Measurements from ENCODE around the gene ROMO1. TPM values are rescaled to one million over a fixed set of nuclear protein-coding genes. Genes with fewer than 3 reads are reported as not detected.

ROMO1 gene
- total RNA-seq (10 to 100 TPM; 39.7 to 40.3 TPM), polyA plus RNA-seq (100 to 1,000 TPM; 305 to 421 (median 381) TPM), total RNA-seq (11.3 to 50.1 (median 15.5) reads per million in 6 experiments)

GRCh38 chr20:35699127-35699956, at the start of gene ROMO1, which contains the start of gene NFS1:
Gene ROMO1, plus strand, starts transcription at chr20:35699405. Its CDS starts 228 bp downstream, at chr20:35699633.
Gene NFS1, minus strand, starts transcription at chr20:35699352. Its CDS starts 64 bp downstream, at chr20:35699288.
- H3K27ac Mint-ChIP-seq = peak within 1 kb of the TSS; percentile 93 to 99 (median 97)
- H3K27me3 Mint-ChIP-seq = no peaks in the 10 kb centered on the region
- POLR2A ChIA-PET = interaction anchor here (0.6 to 6.3 kb wide), 23 partner anchors 10 to 1219 kb away, joined by 3 to 71 read pairs (median 4); partner anchors contain the start of genes CEP250, CPNE1, PHF20 and RBM12
- peaks cover 0 to 42% (median 9%) of the 10 kb centered on the region in 3 donors for H3K36me3 Mint-ChIP-seq
- peak within 1 kb of the TSS; percentile 85 to 98 (median 94) for H3K4me3 Mint-ChIP-seq
- ATAC-seq (peak; percentile 83 to 92), DNase-seq (peak; percentile 73 to 92 (median 86))
- H3K9me3 Mint-ChIP-seq = no peaks in the 10 kb centered on the region
- H3K4me1 Mint-ChIP-seq = peaks cover 23 to 47% (median 38%) of the 10 kb centered on the region in 4 donors

GRCh38 chr20:35650632-35651031, 48.6 kb upstream of the ROMO1 start:
- Mint-ChIP-seq H3K27ac (peak overlapping the region in 3 of 10 donors; percentile 4 to 51 (median 31)), H3K4me3 (no peak overlapping the region), H3K9me3 (no peaks in the 10 kb centered on the region), H3K36me3 (peaks cover 0 to 49% (median 0%) of the 10 kb centered on the region in 3 donors), H3K27me3 (no peaks in the 10 kb centered on the region), H3K4me1 (peaks cover 17 to 58% (median 44%) of the 10 kb centered on the region in 4 donors)
- DNase-seq (no peak), ATAC-seq (no peak)
- POLR2A ChIA-PET = no interaction called here

- Mint-ChIP-seq H3K27ac (peak overlapping the region in 2 of 10 donors; percentile 12 to 52), H3K4me1 (peaks cover 17 to 56% (median 45%) of the 10 kb centered on the region in 4 donors), H3K4me3 (no peak overlapping the region), H3K36me3 (peaks cover 0 to 52% (median 0%) of the 10 kb centered on the region in 3 donors), H3K27me3 (no peaks in the 10 kb centered on the region), H3K9me3 (no peaks in the 10 kb centered on the region)
- POLR2A ChIA-PET = interaction anchor here (1.1 kb wide), 1 partner anchor 36 kb away, joined by 3 read pairs; the partner anchor contains the start of gene SPAG4
- ATAC-seq (no peak), DNase-seq (no peak)
Observed at GRCh38 chr20:35651958-35652357, 47.2 kb upstream of the ROMO1 start.

GRCh38 chr20:35652641-35653429, 46.4 kb upstream of the ROMO1 start:
- no peak overlapping the region for H3K4me3 Mint-ChIP-seq
- no peak for ATAC-seq
- H3K36me3 Mint-ChIP-seq = peaks cover 0 to 54% (median 0%) of the 10 kb centered on the region in 3 donors
- H3K4me1 Mint-ChIP-seq = peaks cover 21 to 58% (median 48%) of the 10 kb centered on the region in 4 donors
- no peaks in the 10 kb centered on the region for H3K9me3 Mint-ChIP-seq
- DNase-seq = no peak
- H3K27me3 Mint-ChIP-seq = no peaks in the 10 kb centered on the region
- POLR2A ChIA-PET = interaction anchor here (1.1 to 2.9 kb wide), 2 partner anchors 11 to 37 kb away, joined by 3 to 12 read pairs; partner anchors contain the start of genes CPNE1, RBM12 and SPAG4
- peak overlapping the region in 1 of 10 donors; percentile 44 for H3K27ac Mint-ChIP-seq

- H3K27ac Mint-ChIP-seq = no peak overlapping the region
- POLR2A ChIA-PET = interaction anchor here (2.9 kb wide), 1 partner anchor 11 kb away, joined by 12 read pairs; the partner anchor contains the start of genes CPNE1 and RBM12
- H3K4me3 Mint-ChIP-seq = no peak overlapping the region
- no peaks in the 10 kb centered on the region for H3K9me3 Mint-ChIP-seq
- H3K27me3 Mint-ChIP-seq = no peaks in the 10 kb centered on the region
- H3K4me1 Mint-ChIP-seq = peaks cover 20 to 57% (median 46%) of the 10 kb centered on the region in 4 donors
- ATAC-seq (no peak), DNase-seq (no peak)
- H3K36me3 Mint-ChIP-seq = peaks cover 0 to 48% (median 0%) of the 10 kb centered on the region in 3 donors
Observed at GRCh38 chr20:35653430-35653734, 45.8 kb upstream of the ROMO1 start.

- POLR2A ChIA-PET = interaction anchor here (2.9 kb wide), 1 partner anchor 10 kb away, joined by 12 read pairs; the partner anchor contains the start of genes CPNE1 and RBM12
- Mint-ChIP-seq H3K4me3 (no peak overlapping the region), H3K27ac (no peak overlapping the region), H3K36me3 (peaks cover 0 to 44% (median 2%) of the 10 kb centered on the region in 3 donors), H3K27me3 (no peaks in the 10 kb centered on the region), H3K9me3 (no peaks in the 10 kb centered on the region), H3K4me1 (peaks cover 20 to 57% (median 46%) of the 10 kb centered on the region in 4 donors)
- DNase-seq = no peak
- no peak for ATAC-seq
Observed at GRCh38 chr20:35653893-35654292, 45.3 kb upstream of the ROMO1 start.

GRCh38 chr20:35654415-35654814, 44.8 kb upstream of the ROMO1 start:
- H3K27me3 Mint-ChIP-seq = no peaks in the 10 kb centered on the region
- POLR2A ChIA-PET = interaction anchor here (2.9 kb wide), 1 partner anchor 10 kb away, joined by 12 read pairs; the partner anchor contains the start of genes CPNE1 and RBM12
- no peaks in the 10 kb centered on the region for H3K9me3 Mint-ChIP-seq
- H3K4me3 Mint-ChIP-seq = no peak overlapping the region
- peaks cover 20 to 57% (median 47%) of the 10 kb centered on the region in 4 donors for H3K4me1 Mint-ChIP-seq
- DNase-seq (no peak), ATAC-seq (no peak)
- H3K36me3 Mint-ChIP-seq = peaks cover 0 to 39% (median 2%) of the 10 kb centered on the region in 3 donors
- H3K27ac Mint-ChIP-seq = no peak overlapping the region

- Mint-ChIP-seq H3K27ac (peak overlapping the region; percentile 2 to 90 (median 64)), H3K4me1 (peaks cover 16 to 60% (median 55%) of the 10 kb centered on the region in 4 donors), H3K36me3 (peaks cover 0 to 19% (median 2%) of the 10 kb centered on the region in 3 donors), H3K4me3 (peak overlapping the region; percentile 13 to 76 (median 58)), H3K9me3 (no peaks in the 10 kb centered on the region), H3K27me3 (no peaks in the 10 kb centered on the region)
- ATAC-seq (peak; percentile 22 to 65), DNase-seq (no peak)
- POLR2A ChIA-PET = interaction anchor here (0.6 to 1.7 kb wide), 3 partner anchors 19 to 41 kb away, joined by 3 read pairs; partner anchors contain the start of gene SPAG4
Observed at GRCh38 chr20:35657271-35657670, 41.9 kb upstream of the ROMO1 start.

- ATAC-seq = no peak
- no peaks in the 10 kb centered on the region for H3K9me3 Mint-ChIP-seq
- DNase-seq = no peak
- POLR2A ChIA-PET = interaction anchor here (0.7 to 7.6 kb wide), 2 partner anchors 43 to 1008 kb away, joined by 3 to 101 read pairs; partner anchors contain the start of gene SPAG4
- H3K27me3 Mint-ChIP-seq = no peaks in the 10 kb centered on the region
- H3K4me3 Mint-ChIP-seq = peak overlapping the region; percentile 89 to 98 (median 96)
- H3K4me1 Mint-ChIP-seq = peaks cover 21 to 82% (median 76%) of the 10 kb centered on the region in 4 donors
- peak overlapping the region; percentile 70 to 100 (median 98) for H3K27ac Mint-ChIP-seq
- peaks cover 0 to 15% (median 2%) of the 10 kb centered on the region in 3 donors for H3K36me3 Mint-ChIP-seq
Observed at GRCh38 chr20:35660122-35660937, 38.9 kb upstream of the ROMO1 start.

GRCh38 chr20:35661053-35661452, 38.2 kb upstream of the ROMO1 start:
- peak overlapping the region; percentile 68 to 100 (median 98) for H3K27ac Mint-ChIP-seq
- POLR2A ChIA-PET = interaction anchor here (5.7 to 7.6 kb wide), 2 partner anchors 43 to 82 kb away, joined by 87 to 101 read pairs; partner anchors contain the start of genes RBM39 and SPAG4
- peaks cover 21 to 82% (median 76%) of the 10 kb centered on the region in 4 donors for H3K4me1 Mint-ChIP-seq
- DNase-seq (no peak), ATAC-seq (no peak)
- no peaks in the 10 kb centered on the region for H3K9me3 Mint-ChIP-seq
- H3K4me3 Mint-ChIP-seq = peak overlapping the region; percentile 89 to 98 (median 96)
- H3K27me3 Mint-ChIP-seq = no peaks in the 10 kb centered on the region
- H3K36me3 Mint-ChIP-seq = peaks cover 0 to 15% (median 2%) of the 10 kb centered on the region in 3 donors

GRCh38 chr20:35661908-35662307, 37.3 kb upstream of the ROMO1 start:
- no peaks in the 10 kb centered on the region for H3K27me3 Mint-ChIP-seq
- no peak for ATAC-seq
- H3K4me1 Mint-ChIP-seq = peaks cover 20 to 75% (median 71%) of the 10 kb centered on the region in 4 donors
- H3K4me3 Mint-ChIP-seq = peak overlapping the region; percentile 89 to 98 (median 96)
- DNase-seq = no peak
- POLR2A ChIA-PET = interaction anchor here (5.7 to 7.6 kb wide), 2 partner anchors 44 to 81 kb away, joined by 87 to 101 read pairs; partner anchors contain the start of genes RBM39 and SPAG4
- H3K9me3 Mint-ChIP-seq = no peaks in the 10 kb centered on the region
- H3K27ac Mint-ChIP-seq = peak overlapping the region; percentile 68 to 100 (median 99)
- H3K36me3 Mint-ChIP-seq = peaks cover 0 to 11% (median 2%) of the 10 kb centered on the region in 3 donors
